Measurements from ENCODE around the gene NKX2-8.

DNA sequence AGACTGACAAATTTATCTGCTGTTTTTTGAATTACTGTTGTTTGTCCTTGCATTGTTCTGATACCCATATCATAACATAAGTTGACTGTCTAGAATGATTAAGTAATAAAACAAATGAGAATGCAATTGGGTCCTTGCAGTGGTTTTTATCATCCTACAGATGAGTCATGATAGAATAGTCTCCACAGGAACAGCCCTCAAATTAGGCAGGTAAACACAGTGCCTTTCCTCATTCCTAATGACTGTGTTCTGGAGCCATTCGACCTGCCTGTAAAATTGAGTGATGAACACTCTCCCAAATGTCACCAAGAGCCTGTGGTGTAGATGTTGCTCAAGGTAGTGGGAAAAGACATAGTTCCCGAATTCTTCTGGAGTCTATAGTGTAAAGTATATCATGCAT lies 12.3 kb downstream of the NKX2-8 start:
- TF ChIP-seq EZH2 (IDR thresholded peaks at IDR 0.05) (no peak), EZH2phosphoT487 (IDR thresholded peaks at IDR 0.05) (no peak)

Measured in neural progenitor cell (in vitro differentiated cells).